Endometrium (tissue), 2 donors: ENCODE measurements around the gene NCR1.
"Not testable (repeated sequence)": the region's sequence is repeated elsewhere in the genome, so short reads cannot be mapped to it uniquely, and the experiment has no call there.

Experiments used
- FAIRE-seq: peaks from 2 replicates; lab custom pipeline; 2012; peaks lifted over from hg19 to GRCh38; lab: Jason Lieb, UNC
- donor health status: control.
- donor health status: control.

Gene NCR1, protein sequence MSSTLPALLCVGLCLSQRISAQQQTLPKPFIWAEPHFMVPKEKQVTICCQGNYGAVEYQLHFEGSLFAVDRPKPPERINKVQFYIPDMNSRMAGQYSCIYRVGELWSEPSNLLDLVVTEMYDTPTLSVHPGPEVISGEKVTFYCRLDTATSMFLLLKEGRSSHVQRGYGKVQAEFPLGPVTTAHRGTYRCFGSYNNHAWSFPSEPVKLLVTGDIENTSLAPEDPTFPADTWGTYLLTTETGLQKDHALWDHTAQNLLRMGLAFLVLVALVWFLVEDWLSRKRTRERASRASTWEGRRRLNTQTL

DNA sequence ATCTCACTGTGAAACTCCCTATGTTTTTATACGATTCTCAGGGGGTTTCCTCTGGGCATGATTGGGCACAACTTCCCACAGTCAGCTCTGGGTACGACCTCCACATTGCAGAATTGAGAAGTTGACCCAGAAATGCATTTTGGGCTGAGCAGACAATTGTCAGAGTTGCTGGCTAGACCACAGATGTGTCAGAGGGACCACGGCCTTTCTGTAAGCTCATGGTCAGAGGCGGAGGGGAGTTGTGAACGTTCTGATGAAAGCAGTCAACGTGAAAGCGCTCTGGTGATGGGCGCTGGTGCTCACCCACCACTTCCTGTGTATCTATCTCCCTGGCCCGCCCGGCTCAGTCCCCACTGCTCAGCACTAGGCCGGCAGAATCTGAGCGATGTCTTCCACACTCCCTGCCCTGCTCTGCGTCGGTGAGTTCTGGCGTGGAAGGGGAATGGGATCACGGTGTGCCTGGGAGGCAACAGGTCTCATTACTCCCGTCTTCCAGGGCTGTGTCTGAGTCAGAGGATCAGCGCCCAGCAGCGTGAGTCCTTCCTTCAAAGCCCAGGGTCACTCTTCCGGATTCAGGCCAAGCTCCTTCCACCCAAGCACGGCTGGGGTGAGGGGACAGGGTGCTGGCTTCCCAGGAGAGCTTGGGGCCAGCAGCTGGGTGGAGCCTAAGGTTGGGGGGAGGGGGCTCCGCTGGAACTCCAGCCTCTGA, at the start of gene NCR1:
NCR1 (plus strand) TSS at position 346 of the 709 bp plus-strand sequence; CDS start at position 386, 40 bp downstream.
- no peak for FAIRE-seq

DNA sequence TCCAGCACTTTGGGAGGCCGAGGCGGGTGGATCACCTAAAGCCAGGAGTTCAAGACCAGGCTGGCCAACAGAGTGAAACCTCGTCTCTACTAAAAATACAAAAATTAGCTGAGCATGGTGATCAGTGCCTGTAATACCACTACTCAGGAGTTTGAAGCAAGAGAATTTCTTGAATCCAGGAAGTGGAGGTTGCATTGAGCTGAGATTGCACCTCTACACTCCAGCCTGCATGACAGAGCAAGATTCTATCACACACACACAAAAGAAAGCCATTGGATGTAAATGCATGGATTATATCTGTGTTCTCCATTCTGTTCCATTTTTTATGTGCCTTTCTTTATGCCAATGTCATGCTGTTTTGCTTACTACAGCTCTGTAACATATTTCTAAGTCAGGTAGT, 47.5 kb upstream of the NCR1 start:
- FAIRE-seq: not testable (repeated sequence)

DNA sequence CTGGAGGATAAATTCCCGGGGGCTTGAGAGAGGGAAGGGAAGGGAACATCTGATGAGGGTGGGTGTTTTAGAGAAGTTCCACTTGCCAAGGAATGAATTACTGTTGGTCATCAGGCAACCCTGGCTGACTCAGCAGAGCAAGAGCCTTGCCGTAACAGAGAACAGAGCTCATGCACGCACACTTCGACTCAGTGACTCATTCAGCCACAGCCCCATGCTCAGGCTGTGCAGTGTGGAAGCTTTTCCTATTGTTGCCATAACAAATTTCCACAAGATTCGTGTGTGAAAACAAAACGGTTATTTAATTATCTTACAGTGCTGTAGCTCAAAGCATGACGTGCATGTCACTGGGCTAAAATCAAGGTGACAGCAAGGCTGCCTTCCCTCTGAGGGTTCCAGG, 46.5 kb upstream of the NCR1 start:
- FAIRE-seq: not testable (repeated sequence)

DNA sequence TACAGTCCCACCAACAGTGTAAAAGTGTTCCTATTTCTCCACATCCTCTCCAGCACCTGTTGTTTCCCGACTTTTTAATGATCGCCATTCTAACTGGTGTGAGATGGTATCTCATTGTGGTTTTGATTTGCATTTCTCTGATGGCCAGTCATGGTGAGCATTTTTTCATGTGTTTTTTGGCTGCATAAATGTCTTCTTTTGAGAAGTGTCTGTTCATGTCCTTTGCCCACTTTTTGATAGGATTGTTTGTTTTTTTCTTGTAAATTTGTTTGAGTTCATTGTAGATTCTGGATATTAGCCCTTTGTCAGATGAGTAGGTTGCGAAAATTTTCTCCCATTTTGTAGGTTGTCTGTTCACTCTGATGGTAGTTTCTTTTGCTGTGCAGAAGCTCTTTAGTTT, 42.5 kb upstream of the NCR1 start:
- FAIRE-seq: not testable (repeated sequence)

GRCh38 chr19:54871696-54872095, 34.3 kb upstream of the NCR1 start:
- no peak for FAIRE-seq

- no peak for FAIRE-seq
Measured at GRCh38 chr19:54873990-54874389, 32.0 kb upstream of the NCR1 start, which contains the start of gene FCAR. TSS of gene FCAR (plus strand) at chr19:54874235. CDS start at chr19:54874290, 55 bp downstream.

DNA sequence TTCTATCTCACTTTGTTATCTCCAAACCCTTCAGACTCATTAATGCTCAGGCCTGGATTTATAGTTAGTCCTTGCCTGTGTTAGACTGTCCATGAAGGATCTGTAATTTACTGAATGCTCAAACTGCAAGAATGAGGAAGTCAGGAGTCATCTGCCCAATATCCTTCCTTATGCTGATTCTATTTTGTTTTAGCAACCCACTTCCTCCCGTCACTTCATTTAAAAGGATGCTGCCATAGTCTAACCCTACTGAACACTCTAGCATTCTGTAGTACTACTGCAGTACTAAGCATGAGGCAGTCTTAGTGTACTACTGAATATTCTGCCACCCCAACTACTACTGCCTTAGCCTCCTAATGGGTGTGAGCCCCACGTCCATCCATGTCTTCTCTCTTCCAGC, 30.4 kb upstream of the NCR1 start:
- no peak for FAIRE-seq

DNA sequence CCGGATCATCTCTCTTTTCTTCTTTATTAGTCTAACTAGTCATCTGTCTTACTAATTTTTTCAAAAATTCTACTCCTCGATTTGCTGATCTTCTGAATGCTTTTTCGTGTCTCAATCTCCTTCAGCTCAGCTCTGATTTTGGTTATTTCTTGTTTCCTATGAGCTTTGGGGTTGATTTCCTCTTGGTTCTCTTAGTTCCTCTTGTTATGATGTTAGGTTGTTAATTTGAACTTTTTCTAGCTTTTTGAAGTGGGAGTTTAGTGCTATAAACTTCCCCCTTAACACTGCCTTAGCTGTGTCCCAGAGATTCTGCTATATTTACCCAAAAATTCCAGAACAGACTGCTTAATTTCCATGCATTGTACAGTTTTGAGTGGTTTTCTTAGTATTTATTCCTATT, 28.5 kb upstream of the NCR1 start:
- FAIRE-seq: no peak

- FAIRE-seq: no peak
Measured at GRCh38 chr19:54881884-54882283, 24.1 kb upstream of the NCR1 start.

DNA sequence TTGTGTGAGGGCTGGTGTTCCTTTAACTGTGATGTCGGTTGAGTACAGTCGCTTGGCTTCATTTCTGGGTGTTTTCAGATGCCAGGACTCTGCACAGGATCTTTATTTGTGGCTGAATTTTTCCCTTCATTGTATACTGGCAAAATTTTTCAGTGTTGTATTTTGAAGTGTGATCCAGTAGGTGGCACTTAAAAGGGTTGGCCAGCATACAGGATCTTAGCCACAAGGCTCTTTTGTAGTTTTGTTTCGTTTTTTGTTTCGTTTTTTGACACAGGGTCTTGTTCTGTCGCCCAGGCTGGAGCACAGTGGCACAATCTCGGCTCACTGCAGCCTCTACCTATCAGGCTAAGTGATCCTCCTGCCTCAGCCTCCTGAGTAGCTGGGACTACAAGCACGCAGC, 23.2 kb upstream of the NCR1 start:
- no peak for FAIRE-seq

GRCh38 chr19:54883228-54883627, 22.7 kb upstream of the NCR1 start:
- FAIRE-seq: no peak

DNA sequence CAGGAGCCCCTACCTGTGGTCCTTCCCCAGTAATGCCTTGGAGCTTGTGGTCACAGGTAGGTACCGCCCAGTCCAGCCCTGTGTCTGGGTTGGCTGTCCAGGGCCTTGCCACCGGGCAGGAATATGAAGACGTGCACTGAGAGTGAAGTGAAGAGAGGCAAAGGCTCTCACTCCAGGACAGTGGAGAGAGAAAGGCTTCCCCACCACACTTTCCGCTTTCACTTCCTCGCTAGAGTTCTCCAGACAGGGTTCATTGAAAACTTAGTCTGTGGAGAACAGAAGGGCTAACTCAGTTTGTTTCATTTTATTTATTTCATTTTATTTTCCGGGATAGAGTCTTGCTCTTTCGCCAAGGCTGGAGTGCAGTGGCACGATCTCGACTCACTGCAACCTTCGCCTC, 17.7 kb upstream of the NCR1 start:
- FAIRE-seq: no peak

- FAIRE-seq: no peak
Measured at GRCh38 chr19:54889566-54889965, 16.4 kb upstream of the NCR1 start.

- FAIRE-seq: no peak
Measured at GRCh38 chr19:54893406-54893805, 12.5 kb upstream of the NCR1 start.

DNA sequence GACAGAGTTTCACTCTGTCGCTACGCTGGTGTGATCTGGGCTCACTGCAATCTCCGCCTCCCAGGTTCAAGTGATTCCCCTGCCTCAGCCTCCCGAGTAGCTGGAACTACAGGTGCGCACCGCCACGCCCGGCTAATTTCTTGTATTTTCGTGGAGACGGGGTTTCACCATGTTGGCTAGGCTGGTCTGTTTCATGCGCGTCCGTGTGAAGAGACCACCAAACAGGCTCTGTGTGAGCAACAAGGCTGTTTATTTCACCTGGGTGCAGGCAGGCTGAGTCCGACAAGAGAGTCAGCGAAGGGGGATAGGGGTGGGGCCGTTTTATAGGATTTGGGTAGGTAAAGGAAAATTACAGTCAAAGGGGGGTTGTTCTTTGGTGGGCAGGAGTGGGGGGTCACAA, 11.8 kb upstream of the NCR1 start:
- not testable (repeated sequence) for FAIRE-seq

GRCh38 chr19:54896036-54896435, 9.9 kb upstream of the NCR1 start:
- no peak for FAIRE-seq

GRCh38 chr19:54898685-54899084, 7.3 kb upstream of the NCR1 start:
- not testable (repeated sequence) for FAIRE-seq

- FAIRE-seq: not testable (repeated sequence)
Measured at GRCh38 chr19:54899646-54900045, 6.3 kb upstream of the NCR1 start.

GRCh38 chr19:54901153-54901552, 4.8 kb upstream of the NCR1 start:
- FAIRE-seq: not testable (repeated sequence)

DNA sequence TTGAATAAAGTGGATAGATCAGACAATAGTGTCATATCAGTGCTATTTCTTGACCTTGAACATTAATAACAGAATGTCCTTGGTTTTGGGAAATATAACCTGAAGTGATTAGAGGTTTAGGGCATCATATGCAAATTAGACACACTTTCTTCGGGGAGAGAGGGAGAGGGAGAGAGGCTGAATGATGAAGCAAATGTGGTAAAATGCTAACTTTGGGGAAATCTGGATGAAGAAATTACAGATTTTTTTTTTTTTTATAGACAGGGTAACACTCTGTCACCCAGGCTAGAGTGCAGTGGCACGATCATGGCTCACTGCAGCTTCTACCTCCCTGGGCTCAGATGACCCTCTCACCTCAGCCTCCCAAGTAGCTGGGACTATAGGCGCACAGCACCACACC, 3.9 kb upstream of the NCR1 start:
- no peak for FAIRE-seq

DNA sequence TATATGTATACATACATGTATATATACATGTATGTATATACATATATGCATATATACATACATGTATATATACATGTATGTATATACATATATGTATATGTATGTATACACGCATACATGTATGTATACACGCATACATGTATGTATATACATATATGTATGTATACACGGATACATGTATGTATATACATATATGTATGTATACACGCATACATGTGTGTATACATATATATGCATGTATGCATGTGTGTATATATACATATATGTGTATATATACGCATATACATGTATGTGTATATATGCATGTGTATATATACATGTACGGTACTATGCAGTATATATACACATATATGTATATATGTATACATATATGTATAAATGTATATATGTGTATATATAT, 2.6 kb upstream of the NCR1 start:
- no peak for FAIRE-seq

DNA sequence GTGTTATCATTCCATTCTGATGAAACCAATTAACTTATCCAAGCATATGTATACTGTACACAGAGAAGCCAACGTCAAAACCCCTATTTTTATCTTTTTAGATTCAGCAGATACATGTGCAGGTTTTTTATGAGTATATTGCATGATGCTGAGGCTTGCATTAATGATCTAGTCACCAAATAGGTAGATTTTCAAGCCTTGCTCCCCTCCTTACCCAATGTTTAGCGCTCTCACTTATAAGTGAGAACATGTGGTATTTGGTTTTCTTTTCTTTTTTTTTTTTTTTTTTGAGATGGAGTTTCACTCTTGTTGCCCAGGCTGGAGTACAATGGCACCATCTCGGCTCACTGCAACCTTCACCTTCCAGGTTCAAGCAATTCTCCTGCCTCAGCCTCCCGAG, 1.7 kb upstream of the NCR1 start:
- FAIRE-seq: not testable (repeated sequence)

GRCh38 chr19:54905421-54905802, 536 bp upstream of the NCR1 start:
- FAIRE-seq: no peak

DNA sequence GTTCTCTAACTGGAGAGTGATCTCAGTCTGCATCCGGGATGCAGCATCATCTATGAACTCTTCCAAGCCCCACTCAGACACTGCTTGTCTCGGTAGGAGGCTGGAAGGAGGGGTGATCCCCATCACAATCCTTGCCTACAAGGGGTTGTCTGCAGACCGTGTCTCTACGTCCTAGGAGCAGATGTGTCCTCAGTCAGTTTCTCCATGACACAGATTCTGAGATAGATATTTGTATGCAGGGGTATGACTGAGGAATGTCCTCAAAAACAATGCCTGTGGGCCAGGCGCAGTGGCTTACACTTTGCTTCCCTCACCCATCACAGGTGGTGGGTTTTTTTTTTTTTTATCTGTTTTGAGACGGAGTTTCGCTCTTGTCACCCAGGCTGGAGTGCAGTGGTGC, 871 bp downstream of the NCR1 start:
- FAIRE-seq: no peak
